GM12872 (cell line): ENCODE measurements around the gene SEMA3F.

Experiments used
- TF ChIP-seq, protein P1 (sequence below): IDR thresholded peaks from 3 replicates; pipeline ENCODE4 v1.5.1; 2011; ENCODE audit warnings: low read depth, mild to moderate bottlenecking, low read length, moderate library complexity; ENCODE audit not compliant: insufficient read depth

SEMA3F gene

DNA sequence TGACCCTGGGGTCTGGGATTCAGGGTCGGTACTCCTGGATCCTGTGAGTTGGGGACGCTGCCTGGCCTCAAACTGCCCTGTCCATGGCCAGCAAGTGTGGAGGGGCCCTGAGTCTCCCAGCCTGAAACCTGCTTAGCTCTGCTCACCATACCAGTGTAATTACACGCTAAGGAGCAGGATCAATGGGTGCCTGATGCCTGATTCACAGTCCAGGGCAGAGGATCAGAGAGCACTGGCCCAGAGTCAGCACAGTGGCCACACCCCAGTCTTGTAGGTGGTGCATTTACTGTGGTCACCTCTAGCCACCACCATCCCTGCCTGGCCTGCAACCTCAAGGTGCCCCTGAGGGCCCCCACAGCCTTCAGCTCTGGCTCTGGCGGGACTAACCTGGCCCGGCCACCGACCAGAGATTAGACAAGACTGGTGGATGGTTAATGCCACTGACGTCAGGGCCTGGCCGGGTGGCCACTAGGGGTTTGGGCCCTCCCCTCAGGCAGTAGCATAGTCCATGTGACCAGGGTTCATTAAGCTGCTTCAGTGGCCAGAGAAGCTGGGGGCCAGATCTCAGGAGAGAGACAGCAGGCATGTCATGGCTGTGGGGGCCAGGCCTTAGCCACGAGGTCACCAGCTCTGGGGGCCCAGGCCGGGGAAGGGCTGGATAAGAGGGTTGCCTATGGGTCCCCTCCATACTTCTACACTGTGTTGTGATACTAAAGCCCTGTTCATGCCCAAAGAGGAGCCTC is 46.6 kb downstream of the SEMA3F start:
- TF ChIP-seq, protein P1, sequence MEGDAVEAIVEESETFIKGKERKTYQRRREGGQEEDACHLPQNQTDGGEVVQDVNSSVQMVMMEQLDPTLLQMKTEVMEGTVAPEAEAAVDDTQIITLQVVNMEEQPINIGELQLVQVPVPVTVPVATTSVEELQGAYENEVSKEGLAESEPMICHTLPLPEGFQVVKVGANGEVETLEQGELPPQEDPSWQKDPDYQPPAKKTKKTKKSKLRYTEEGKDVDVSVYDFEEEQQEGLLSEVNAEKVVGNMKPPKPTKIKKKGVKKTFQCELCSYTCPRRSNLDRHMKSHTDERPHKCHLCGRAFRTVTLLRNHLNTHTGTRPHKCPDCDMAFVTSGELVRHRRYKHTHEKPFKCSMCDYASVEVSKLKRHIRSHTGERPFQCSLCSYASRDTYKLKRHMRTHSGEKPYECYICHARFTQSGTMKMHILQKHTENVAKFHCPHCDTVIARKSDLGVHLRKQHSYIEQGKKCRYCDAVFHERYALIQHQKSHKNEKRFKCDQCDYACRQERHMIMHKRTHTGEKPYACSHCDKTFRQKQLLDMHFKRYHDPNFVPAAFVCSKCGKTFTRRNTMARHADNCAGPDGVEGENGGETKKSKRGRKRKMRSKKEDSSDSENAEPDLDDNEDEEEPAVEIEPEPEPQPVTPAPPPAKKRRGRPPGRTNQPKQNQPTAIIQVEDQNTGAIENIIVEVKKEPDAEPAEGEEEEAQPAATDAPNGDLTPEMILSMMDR, result no peak

DNA sequence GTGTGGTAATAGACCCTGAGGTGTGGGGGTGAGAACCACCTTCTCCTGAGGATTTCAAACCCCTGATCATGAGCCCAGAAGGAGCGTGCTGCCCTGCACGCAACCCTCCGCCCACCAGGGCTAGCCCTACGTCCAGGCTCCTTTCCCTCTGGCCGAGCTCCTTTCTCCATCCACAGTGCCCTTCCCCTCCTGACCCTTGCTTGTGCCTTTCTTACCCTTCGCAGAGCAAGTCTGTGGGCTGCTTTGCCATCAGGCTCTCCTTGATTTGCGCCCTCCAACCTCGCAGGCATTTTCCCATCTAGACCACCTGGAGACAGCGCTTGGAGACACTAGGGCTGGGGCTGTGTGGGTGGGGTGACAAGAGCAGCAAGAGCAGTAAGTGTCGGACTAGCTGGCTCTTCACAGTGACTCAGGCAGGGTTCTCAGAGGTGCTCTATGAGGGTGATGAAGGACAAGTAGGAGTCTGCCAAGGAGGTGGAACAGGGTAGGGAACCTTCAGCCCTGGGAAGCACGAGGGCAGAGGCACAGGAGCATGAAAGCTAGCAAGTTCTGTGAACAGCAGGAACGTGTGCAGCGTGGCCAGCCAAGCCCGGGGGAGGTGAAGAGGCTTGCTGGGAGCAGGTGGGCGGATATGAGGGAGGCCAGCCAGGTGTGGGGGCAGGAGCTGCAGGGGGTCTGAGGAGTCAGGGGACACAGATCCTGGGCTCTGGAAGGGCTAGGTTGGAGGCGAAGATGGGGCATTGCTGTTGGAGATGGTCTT is 47.4 kb downstream of the SEMA3F start:
- TF ChIP-seq, protein P1, result no peak

DNA sequence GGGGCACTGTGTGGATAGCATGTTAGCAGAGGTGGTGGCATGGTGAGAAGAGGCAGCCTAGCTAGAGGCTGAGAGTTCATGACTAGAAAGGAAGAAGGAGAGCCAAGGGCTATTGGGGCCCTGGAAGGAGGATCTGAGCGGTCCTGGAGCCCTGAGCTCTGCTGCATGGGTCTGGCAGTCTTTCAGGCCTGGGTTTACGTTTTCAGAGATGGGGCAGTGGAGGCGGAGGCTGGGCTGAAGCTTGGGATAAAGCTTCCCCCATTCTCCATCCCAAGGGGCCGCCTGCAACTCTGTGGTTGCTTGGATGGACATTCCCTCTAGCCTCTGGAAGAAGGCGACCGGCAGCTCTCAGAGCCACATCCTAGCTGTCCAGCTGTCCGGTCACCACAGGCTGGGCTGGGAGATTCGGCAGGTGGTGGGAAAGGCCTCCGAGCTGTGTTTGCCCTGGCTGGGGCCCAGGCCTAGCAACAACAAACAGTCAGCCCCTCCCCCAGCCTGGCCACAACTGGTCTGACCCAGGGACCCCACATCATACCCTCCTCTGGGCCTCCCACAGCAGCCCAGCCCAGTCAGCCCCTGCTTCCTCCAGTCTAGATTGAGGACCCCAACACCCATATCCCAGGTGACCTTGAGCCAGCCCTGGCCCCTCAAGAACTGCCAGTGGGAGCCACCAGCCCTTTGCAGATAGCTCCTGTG is 48.1 kb downstream of the SEMA3F start:
- TF ChIP-seq, protein P1, result no peak

DNA sequence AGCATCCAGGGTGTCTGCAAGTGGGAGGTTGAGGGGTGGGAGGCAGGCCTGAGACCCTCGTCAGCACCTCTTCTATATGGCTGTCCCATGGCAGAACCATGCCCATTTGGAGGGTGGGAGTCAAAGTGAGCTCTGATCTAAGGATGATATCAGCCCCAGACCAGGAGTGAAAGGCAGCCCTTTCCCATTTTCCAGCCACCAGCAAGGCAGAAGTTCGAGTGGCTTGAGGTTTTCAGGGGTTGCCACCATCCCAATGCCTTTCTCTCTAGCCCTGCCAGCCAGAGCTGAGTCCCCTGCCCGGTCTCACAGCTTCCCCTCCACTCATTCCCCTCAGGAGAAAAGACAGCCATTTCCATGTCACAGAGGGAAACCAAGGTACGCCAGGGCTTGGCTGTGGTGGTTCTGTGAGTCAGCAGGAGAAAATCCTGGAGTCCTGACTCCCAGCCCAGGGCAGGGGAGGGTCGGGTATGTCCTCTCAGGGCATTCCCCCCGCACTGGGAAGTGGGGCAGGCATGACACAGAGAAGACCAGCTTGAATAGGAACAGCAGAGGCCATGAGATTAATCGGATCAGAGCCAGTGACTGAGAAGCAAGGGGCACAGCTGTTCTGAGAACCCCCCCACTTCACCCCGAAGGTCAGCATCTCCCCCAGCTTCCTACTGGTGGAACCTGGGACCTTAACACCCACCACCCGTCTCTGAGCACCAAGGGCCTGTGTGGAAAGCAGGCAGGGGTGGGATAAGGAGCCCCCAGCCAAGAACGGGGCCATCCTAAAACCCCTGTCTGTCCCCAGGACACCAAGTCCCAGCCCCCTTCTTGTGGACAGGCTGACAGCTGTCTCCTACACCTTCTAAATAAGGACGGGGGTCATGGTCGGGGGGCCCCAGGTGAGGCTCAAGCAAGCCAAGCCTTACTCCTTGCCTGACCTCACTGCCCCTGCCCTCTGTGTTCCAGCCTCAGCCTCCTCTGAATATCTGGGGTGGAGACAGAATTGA is 49.0 kb downstream of the SEMA3F start:
- TF ChIP-seq, protein P1, result no peak

DNA sequence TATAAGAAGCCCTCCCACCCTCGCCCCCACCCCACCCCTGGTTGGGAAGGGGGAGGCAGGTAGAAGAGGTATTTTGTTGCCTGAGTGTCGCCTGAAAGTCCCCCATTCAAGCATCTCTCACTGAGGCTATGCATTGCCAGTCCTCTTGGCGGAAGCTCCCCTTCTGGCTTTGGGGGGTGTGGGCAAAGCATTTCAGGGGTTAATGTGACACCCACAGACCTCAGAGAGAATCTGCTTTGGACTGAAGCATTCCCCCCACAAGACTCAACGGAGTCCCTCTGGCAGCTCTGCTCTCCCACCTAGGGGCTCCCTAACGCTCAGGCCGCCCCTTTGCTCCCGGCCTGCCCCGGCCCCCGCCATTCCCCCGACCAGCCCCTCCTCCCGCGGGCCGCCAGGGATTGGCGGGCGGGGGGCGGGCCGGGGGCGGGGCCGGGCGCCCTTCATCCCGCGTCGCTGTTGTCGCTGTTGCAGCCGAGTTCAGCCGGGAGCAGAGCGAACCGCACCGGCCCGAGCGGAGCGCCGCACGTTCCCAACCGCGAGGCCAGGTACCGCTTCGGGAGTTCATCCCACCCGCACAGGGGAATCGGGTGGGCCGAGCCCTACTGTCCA is 49.8 kb downstream of the SEMA3F start, which contains the start of gene SLC38A3:
Gene SLC38A3 (plus strand): TSS at position 468 of the 609 bp plus-strand sequence. CDS start 8,929 bp downstream, outside the sequence.
- TF ChIP-seq, protein P1, result no peak

DNA sequence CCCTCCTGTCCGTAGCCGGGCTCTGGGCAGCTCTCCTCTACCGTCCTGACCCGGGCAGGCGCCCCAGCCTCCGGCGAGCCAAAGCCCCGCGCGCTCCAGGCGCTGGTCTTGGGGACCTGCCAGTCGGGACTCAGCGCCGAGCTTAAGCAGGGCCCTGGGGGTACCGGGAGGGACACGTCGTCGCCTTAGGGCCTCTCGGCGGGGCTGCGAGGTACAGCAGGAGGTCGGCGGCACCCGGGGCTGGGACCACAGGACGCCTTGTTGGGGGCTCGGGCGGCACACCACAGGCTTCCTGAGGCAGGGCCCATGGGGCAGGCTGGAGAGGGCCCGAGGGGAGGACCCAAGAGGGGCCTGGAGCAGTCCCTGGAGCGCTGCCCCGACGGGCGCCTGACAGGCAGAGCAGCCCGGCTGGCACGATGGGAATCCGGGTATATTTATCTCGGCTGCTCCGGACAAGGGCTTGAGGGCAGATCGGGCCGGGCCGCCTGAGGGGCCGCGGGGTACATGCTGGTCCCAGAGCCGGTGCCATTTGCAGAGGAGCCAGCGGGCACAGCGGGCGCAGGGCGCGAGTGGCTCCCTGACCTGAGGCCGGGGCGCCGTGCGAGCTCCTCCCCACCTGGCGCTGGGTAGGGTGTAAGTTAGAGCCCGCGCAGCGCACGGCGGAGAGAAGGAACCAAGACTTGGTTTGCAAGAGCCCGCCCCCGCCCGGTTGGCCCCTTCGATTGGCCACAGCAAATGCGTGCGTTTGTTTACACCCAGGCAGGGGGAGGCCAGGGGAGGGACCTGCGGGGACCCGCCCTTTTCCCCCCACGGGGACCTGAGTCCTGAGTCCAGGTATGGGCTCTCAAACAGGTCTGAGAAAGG is 50.5 kb downstream of the SEMA3F start:
- TF ChIP-seq, protein P1, result no peak
